ENCODE measurements around the gene PLSCR1.

DNA sequence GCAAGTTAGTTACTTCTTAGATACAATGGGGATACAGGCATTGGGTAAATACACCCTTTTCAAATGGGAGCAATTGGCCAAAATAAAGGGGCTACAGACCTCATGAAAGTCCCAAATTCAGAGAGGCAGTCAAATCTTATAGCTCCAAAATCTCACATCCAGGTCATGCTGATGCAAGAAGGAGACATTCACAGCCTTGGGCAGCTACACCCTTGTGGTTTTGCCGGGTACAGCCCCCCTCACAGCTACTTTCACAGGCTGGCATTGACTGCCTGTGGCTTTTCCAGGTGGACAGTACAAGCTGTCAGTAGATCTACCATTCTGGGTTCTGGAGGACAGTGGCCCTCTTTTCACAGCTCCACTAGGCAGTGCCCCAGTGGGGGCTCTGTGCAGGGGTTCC is 17.5 kb upstream of the PLSCR1 start:
- TF ChIP-seq, protein P1, sequence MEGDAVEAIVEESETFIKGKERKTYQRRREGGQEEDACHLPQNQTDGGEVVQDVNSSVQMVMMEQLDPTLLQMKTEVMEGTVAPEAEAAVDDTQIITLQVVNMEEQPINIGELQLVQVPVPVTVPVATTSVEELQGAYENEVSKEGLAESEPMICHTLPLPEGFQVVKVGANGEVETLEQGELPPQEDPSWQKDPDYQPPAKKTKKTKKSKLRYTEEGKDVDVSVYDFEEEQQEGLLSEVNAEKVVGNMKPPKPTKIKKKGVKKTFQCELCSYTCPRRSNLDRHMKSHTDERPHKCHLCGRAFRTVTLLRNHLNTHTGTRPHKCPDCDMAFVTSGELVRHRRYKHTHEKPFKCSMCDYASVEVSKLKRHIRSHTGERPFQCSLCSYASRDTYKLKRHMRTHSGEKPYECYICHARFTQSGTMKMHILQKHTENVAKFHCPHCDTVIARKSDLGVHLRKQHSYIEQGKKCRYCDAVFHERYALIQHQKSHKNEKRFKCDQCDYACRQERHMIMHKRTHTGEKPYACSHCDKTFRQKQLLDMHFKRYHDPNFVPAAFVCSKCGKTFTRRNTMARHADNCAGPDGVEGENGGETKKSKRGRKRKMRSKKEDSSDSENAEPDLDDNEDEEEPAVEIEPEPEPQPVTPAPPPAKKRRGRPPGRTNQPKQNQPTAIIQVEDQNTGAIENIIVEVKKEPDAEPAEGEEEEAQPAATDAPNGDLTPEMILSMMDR (IDR thresholded peaks at IDR 0.05), result no peak
- no peak for TF ChIP-seq POLR2A (IDR thresholded peaks at IDR 0.05)

Measured in prostate gland (tissue), 2 donors.